Right lung (tissue), 5 donors: ENCODE measurements around the gene ZNF326. TPM values are rescaled to one million over a fixed set of nuclear protein-coding genes. Genes with fewer than 3 reads are reported as not detected.
"Not testable (repeated sequence)": the region's sequence is repeated elsewhere in the genome, so short reads cannot be mapped to it uniquely, and the experiment has no call there.

ENCODE experiments used
- DNase-seq, 2 donors: peaks; one replicate each; pipeline ENCODE4 v3.0.0-alpha.2; 2013
- polyA plus RNA-seq, 5 donors: library from polyadenylated mRNA; unstranded; fragments of 120-200 nt; gene quantifications; one replicate each; pipeline versions ENCODE4 v1.2.1 to v1.2.3, GENCODE V29; 2013; ENCODE audit warnings: inconsistent platforms in 1 of 5, low replicate concordance in 1 of 5; ENCODE audit not compliant: insufficient read length in 5 of 5, insufficient read depth in 1 of 5

Gene ZNF326
- polyA plus RNA-seq, 5 donors, result 49.4 to 100 (median 84.9) TPM

GRCh38 chr1:89995598-89996449 is 914 bp downstream of the ZNF326 start:
- peak; percentile 28 to 49 for DNase-seq

GRCh38 chr1:89996450-89997110 is 1.7 kb downstream of the ZNF326 start:
- DNase-seq, result no peak

GRCh38 chr1:89997152-89997551 is 2.2 kb downstream of the ZNF326 start:
- DNase-seq, result not testable (repeated sequence)

GRCh38 chr1:89998306-89998705 is 3.4 kb downstream of the ZNF326 start:
- DNase-seq, result no peak

GRCh38 chr1:89999208-89999607 is 4.3 kb downstream of the ZNF326 start:
- DNase-seq, result no peak

- no peak for DNase-seq
Measured at GRCh38 chr1:89999628-90000027, 4.7 kb downstream of the ZNF326 start.

- DNase-seq, result no peak
Measured at GRCh38 chr1:90000934-90001676, 6.2 kb downstream of the ZNF326 start.

GRCh38 chr1:90007979-90008404 is 13.1 kb downstream of the ZNF326 start:
- no peak for DNase-seq

- no peak for DNase-seq
Measured at GRCh38 chr1:90012300-90012699, 17.4 kb downstream of the ZNF326 start.

- no peak for DNase-seq
Measured at GRCh38 chr1:90023691-90024090, 28.8 kb downstream of the ZNF326 start.

GRCh38 chr1:90027281-90027680 is 32.4 kb downstream of the ZNF326 start:
- no peak for DNase-seq

GRCh38 chr1:90039652-90040051 is 44.7 kb downstream of the ZNF326 start:
- no peak for DNase-seq

- no peak for DNase-seq
Measured at GRCh38 chr1:90043586-90043985, 48.7 kb downstream of the ZNF326 start.

GRCh38 chr1:90044346-90044745 is 49.4 kb downstream of the ZNF326 start:
- DNase-seq, result no peak

- no peak for DNase-seq
Measured at GRCh38 chr1:90045853-90046563, 51.1 kb downstream of the ZNF326 start.

- DNase-seq, result no peak
Measured at GRCh38 chr1:90046635-90047034, 51.7 kb downstream of the ZNF326 start.

- DNase-seq, result no peak
Measured at GRCh38 chr1:90048043-90048442, 53.1 kb downstream of the ZNF326 start.

GRCh38 chr1:90062700-90063643 is 68.1 kb downstream of the ZNF326 start:
- not testable (repeated sequence) for DNase-seq

- not testable (repeated sequence) for DNase-seq
Measured at GRCh38 chr1:90064109-90064508, 69.2 kb downstream of the ZNF326 start.

- no peak for DNase-seq
Measured at GRCh38 chr1:90067194-90067931, 72.5 kb downstream of the ZNF326 start.
